GM18511 (cell line): ENCODE measurements around the gene ASB7.
"Not testable (repeated sequence)": the region's sequence is repeated elsewhere in the genome, so short reads cannot be mapped to it uniquely, and the experiment has no call there.

ENCODE experiments used
- ATAC-seq: cut with Tn5 transposase; IDR thresholded peaks from one replicate; pipeline ENCODE4 v1.9.1; 2021; ENCODE audit warnings: mild to moderate bottlenecking, moderate library complexity; ENCODE audit not compliant: unreplicated experiment

The ASB7 gene, protein sequence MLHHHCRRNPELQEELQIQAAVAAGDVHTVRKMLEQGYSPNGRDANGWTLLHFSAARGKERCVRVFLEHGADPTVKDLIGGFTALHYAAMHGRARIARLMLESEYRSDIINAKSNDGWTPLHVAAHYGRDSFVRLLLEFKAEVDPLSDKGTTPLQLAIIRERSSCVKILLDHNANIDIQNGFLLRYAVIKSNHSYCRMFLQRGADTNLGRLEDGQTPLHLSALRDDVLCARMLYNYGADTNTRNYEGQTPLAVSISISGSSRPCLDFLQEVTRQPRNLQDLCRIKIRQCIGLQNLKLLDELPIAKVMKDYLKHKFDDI

GRCh38 chr15:100602064-100602822 lies at the start of gene ASB7, which contains the start of gene LINS1:
Gene ASB7, plus strand, starts transcription at chr15:100602589. Its CDS starts 9,628 bp downstream, at chr15:100612217.
Gene LINS1, minus strand, starts transcription at chr15:100602184. Its CDS starts 21,342 bp downstream, at chr15:100580842.
- ATAC-seq, result peak; percentile 87

DNA sequence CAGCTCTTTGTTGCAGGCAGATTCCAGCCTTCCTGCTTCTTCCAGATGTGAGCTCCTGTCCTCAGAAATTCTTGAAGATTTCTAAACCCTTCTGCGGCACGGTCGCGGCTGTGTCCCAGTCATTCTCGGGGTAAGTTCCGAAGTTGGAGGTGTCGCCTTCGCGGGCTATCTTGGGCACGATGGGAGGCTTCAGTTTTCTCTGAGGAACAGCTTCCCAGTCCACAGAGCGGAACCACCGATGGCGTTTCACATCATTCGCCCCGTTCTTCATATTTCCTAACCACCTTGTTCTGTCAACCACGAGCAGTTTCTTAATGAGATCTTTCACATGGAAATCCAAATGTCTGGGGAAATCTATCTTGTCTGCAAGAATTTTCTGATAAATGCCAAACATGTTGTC lies 48.9 kb upstream of the ASB7 start:
- no peak for ATAC-seq

- ATAC-seq, result no peak
These were observed 43.6 kb upstream of the ASB7 start for GRCh38 chr15:100558771-100559254.

DNA sequence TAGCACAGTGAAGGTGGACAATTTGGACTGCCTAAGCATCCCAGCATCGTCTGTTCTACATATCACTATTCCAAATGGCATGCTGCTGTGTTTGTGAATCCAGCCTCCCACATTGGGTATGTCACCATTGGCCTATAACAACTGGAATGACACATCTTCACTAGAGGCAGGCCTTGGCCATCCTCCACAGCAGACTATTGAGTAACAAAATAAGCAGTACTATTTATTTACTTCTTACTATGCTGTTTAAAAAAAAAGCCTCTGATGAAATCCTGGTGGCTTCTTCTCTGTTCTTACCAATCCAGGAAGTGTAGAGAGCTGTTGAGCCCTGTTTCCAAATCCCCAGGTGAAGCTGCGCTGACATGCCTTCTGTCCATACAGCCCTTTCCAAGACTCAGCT lies 43.1 kb upstream of the ASB7 start:
- no peak for ATAC-seq

DNA sequence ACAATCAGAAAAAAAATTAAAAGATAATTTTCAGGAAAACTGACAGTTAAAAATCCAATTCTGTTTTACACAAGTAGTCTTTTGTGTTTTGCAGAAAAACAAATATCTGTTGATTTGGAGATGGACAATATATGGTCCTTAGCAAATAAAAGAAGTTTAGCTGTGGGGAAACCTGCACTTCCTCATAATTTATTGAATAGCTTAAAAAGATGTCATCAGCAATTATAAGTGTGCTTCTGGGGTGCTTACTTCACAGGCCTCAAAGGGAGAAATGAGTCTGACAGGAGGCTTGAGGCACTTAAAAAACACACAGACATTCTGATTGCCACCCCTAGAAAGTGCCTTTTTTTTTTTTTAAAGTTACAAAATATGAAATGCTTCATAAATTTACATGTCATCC lies 42.1 kb upstream of the ASB7 start:
- no peak for ATAC-seq

DNA sequence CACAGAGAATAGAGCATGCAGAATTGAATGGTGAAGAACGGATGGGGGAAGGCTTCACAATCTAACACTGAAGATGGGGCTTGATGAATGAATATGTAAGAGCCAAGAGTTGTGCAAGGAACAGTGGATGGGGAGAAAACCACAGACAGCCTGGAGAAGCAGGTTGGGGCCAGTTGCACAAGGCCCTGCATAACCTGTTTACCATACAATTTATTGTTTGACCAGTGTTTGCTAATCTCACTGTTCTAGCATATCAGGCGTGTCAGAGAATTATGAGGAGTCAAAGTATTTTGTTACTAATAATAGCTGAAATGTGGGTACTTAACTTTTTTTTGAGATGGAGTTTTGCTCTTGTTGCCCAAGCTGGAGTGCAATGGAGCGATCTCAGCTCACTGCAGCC lies 36.8 kb upstream of the ASB7 start:
- ATAC-seq, result no peak

GRCh38 chr15:100566850-100567628 lies 35.4 kb upstream of the ASB7 start:
- ATAC-seq, result no peak

DNA sequence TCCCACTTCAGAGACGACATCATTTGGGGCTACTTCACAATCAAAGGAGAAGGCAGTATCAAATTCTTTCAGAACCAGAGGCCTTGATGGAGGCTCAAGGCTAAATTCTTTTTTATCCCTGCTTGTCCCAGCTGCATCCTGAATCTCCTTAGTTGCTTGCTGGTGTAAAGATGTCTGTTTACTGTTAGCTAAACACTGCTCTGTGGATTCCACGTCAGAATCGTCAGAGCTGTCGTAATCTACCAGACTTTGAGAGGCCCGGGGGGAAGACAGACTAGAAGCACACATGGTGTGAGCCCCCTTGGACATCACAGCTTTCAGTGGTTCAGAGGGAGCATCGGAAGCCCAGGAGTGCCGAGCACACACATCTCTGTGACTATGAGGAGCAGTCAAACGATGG lies 33.0 kb upstream of the ASB7 start:
- no peak for ATAC-seq

DNA sequence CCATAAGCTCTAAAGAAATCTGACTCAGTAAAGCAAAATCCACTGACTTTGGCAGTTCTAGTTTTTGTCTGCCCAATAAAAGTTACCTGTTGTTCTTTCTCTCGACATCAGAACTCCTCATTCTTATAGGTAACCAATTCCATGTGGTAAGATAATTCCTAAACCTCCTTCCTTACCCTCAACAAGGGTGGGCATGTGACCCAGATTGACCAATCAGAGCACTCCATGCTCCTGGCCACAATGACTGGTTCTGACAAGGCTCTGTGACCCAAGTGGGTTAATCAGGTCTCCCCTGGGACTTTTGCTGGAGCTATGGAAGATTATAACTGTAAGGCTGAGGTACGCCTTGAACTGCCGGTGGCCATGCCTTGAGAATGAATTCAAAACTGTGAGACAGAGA lies 32.1 kb upstream of the ASB7 start:
- ATAC-seq, result no peak

- ATAC-seq, result peak; percentile 84
These were observed 31.6 kb upstream of the ASB7 start for GRCh38 chr15:100570735-100571313.

DNA sequence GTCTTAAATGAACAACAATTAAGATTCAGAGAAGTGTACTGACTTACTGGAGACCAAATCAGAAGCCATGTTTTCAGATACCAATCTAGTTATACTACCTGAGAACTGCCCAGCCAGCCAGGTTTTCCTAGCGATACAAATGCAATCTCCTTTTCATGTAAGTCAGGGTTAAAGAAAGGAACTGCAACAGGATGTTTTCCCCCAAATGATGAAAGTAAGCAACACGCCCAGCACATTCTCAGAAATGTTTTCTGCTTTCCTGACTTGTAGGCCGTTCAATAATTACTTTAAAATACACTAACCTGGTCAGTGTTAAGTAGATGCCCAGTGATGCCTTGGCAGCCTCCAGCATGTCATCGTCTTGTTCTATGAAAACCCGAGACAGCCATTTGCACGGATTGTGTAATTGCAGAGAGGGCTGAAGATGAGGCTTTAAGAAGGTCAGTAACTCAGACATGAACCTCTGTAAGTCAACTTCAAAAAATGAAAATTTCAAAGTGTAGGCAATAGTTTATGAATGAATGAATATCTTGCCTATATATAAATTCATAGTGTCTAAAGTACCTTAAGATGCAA lies 30.7 kb upstream of the ASB7 start:
- no peak for ATAC-seq

- no peak for ATAC-seq
These were observed 29.9 kb upstream of the ASB7 start for GRCh38 chr15:100572362-100572983.

GRCh38 chr15:100573526-100573925 lies 28.9 kb upstream of the ASB7 start:
- ATAC-seq, result no peak

GRCh38 chr15:100580414-100580813 lies 22.0 kb upstream of the ASB7 start:
- ATAC-seq, result no peak

DNA sequence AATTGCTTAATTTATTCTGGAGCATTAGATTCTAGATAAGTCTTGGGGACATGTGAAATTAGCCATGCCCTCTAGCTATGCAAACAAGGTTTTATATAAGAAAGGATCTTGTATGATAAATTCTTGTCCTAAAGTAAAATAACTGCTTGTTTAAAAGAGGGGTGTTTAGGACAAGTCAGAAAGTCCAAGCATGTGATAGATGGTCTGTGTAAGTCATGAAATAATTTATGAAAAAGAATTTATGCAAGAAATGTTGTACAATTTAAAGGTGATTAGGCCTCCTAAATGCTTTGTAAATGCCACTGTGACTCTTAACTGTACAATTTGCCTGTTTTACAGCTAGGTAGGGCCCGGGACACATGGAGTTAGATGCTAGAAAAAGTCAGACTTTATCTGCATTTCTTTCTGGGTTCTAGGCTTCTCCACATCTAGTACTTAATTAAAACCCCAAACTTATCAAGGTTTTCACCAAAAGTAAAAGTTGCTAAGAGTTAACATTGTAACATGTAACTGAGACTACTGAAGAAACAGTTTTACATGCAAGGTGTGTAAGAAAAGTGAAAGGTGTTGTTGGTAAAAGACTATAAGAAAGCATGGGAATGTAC lies 13.6 kb upstream of the ASB7 start:
- ATAC-seq, result no peak

GRCh38 chr15:100591163-100591562 lies 11.2 kb upstream of the ASB7 start:
- ATAC-seq, result not testable (repeated sequence)

- no peak for ATAC-seq
These were observed 10.6 kb upstream of the ASB7 start for GRCh38 chr15:100591835-100592234.

- ATAC-seq, result no peak
These were observed 9.5 kb upstream of the ASB7 start for GRCh38 chr15:100592898-100593297.

GRCh38 chr15:100593431-100593830 lies 9.0 kb upstream of the ASB7 start:
- ATAC-seq, result no peak

- ATAC-seq, result no peak
These were observed 6.4 kb upstream of the ASB7 start for GRCh38 chr15:100595964-100596363.
